Stimulated activated CD4-positive, alpha-beta T cell treated with anti-CD3 and anti-CD28 coated beads, Interleukin-2, amount 100 ng/mL, for 24 hours (primary cell): ENCODE measurements around the gene FOXK2.

ENCODE experiments used
- DNase-seq, 2 donors: peaks; one replicate each; pipeline ENCODE4 v3.0.0-alpha.2; 2020

Gene FOXK2

GRCh38 chr17:82613283-82614094 is 94.0 kb downstream of the FOXK2 start:
- no peak for DNase-seq

GRCh38 chr17:82614095-82614631 is 94.6 kb downstream of the FOXK2 start:
- no peak for DNase-seq

- no peak for DNase-seq
Measured at GRCh38 chr17:82615084-82616020, 95.8 kb downstream of the FOXK2 start.

- DNase-seq: no peak
Measured at GRCh38 chr17:82616021-82616711, 96.6 kb downstream of the FOXK2 start.

- DNase-seq: no peak
Measured at GRCh38 chr17:82619211-82619610, 99.7 kb downstream of the FOXK2 start.

- no peak for DNase-seq
Measured at GRCh38 chr17:82619641-82620040, 100.1 kb downstream of the FOXK2 start.

GRCh38 chr17:82623707-82624106 is 104.2 kb downstream of the FOXK2 start:
- no peak for DNase-seq

- DNase-seq: no peak
Measured at GRCh38 chr17:82627405-82627804, 107.9 kb downstream of the FOXK2 start.

- DNase-seq: no peak
Measured at GRCh38 chr17:82629748-82630147, 110.2 kb downstream of the FOXK2 start.

- no peak for DNase-seq
Measured at GRCh38 chr17:82630212-82630611, 110.7 kb downstream of the FOXK2 start.

GRCh38 chr17:82631544-82631943 is 112.0 kb downstream of the FOXK2 start:
- DNase-seq: no peak

- no peak for DNase-seq
Measured at GRCh38 chr17:82632451-82632850, 112.9 kb downstream of the FOXK2 start.

GRCh38 chr17:82633343-82633742 is 113.8 kb downstream of the FOXK2 start:
- no peak for DNase-seq

GRCh38 chr17:82636626-82637598 is 117.4 kb downstream of the FOXK2 start:
- no peak for DNase-seq

- no peak for DNase-seq
Measured at GRCh38 chr17:82638183-82638773, 118.7 kb downstream of the FOXK2 start.

- no peak for DNase-seq
Measured at GRCh38 chr17:82639628-82640027, 120.1 kb downstream of the FOXK2 start.

GRCh38 chr17:82640036-82640435 is 120.5 kb downstream of the FOXK2 start:
- DNase-seq: no peak

GRCh38 chr17:82642022-82642421 is 122.5 kb downstream of the FOXK2 start:
- no peak for DNase-seq

- DNase-seq: no peak
Measured at GRCh38 chr17:82644148-82644547, 124.6 kb downstream of the FOXK2 start.

- DNase-seq: no peak
Measured at GRCh38 chr17:82645516-82645915, 126.0 kb downstream of the FOXK2 start.

GRCh38 chr17:82647593-82648164 is 128.1 kb downstream of the FOXK2 start:
- DNase-seq: peak; percentile 59
